Heart left ventricle (tissue), 13 donors: ENCODE data around the gene GALK2.

Source experiments
- POLR2A ChIP-seq, 2 donors: fragments of 450-650 bp; IDR thresholded peaks; one replicate each; pipeline ENCODE4 v1.6.1; 2017; ENCODE audit warnings: antibody characterized with exemption in 2 of 2, mild to moderate bottlenecking in 2 of 2, moderate library complexity in 2 of 2
- TF ChIP-seq, protein P1 (sequence below), 12 donors: fragments of 200-600 bp; sonication (generic) in 4 of 12; IDR thresholded peaks; one replicate each; pipeline versions ENCODE4 v1.5.0 to v1.8.0; 2018 to 2022; ENCODE audit warnings: antibody characterized with exemption in 12 of 12, mild to moderate bottlenecking in 5 of 12
- donor health status: ischemic (EF 13 %, LVEDD 7.1; RV severe dilation, severe dysfunction).
- donor health status: DM: no; HTN: yes; CAD: no.
- donor health status: DM: no; HTN: no; CAD: no.
- donor health status: ischemic (EF 25% LVEDD 6.9; RV normal size, moderate dysfunction).
- donor health status: ischemic (EF 25% LVEDD 5.7; RV mildly dilated, moderate dysfunction).
- donor health status: ischemic (EF 35%, LVEDD 5.7; RV mildly dilated, moderate dysfunction).
- donor health status: nonischemic (EF 11% LVEDD 7.7; RV severe dilation, severe dysfunction).
- donor health status: DM: yes; HTN: yes; CAD: no.
- donor health status: PGD.
- donor health status: ischemic (EF 29% LVEDD 5.4; RV normal size, mild dysfunction).
- donor health status: nonischemic (EF 23%, LVEDD 6.1; RV moderate dilation, normal function).

GRCh38 chr15:49131403-49131802 lies 38.6 kb upstream of the GALK2 start:
- TF ChIP-seq, protein P1, sequence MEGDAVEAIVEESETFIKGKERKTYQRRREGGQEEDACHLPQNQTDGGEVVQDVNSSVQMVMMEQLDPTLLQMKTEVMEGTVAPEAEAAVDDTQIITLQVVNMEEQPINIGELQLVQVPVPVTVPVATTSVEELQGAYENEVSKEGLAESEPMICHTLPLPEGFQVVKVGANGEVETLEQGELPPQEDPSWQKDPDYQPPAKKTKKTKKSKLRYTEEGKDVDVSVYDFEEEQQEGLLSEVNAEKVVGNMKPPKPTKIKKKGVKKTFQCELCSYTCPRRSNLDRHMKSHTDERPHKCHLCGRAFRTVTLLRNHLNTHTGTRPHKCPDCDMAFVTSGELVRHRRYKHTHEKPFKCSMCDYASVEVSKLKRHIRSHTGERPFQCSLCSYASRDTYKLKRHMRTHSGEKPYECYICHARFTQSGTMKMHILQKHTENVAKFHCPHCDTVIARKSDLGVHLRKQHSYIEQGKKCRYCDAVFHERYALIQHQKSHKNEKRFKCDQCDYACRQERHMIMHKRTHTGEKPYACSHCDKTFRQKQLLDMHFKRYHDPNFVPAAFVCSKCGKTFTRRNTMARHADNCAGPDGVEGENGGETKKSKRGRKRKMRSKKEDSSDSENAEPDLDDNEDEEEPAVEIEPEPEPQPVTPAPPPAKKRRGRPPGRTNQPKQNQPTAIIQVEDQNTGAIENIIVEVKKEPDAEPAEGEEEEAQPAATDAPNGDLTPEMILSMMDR (IDR thresholded peaks at IDR 0.05), result no peak
- TF ChIP-seq POLR2A (IDR thresholded peaks at IDR 0.05), result no peak
